Activated T-helper 1 cell treated with anti-CD3 and anti-CD28 coated beads, Interleukin-12 subunit alpha, Interleukin-12 subunit beta, Interleukin-2, Interleukin-4 antibody, amounts not matched to agents 30 ng/mL and 10 ng/mL and 1 ng/mL, durations not matched to agents 14 hours and 24 hours and 36 hours (primary cell): ENCODE measurements around the gene SERPINE1. TPM values are rescaled to one million over a fixed set of nuclear protein-coding genes. Genes with fewer than 3 reads are reported as not detected.
"Not testable (repeated sequence)": the region's sequence is repeated elsewhere in the genome, so short reads cannot be mapped to it uniquely, and the experiment has no call there.

Experiments used
- DNase-seq: peaks from one replicate; pipeline ENCODE4 v3.0.0; 2021; ENCODE audit warnings: low spot score
- H3K27ac Mint-ChIP-seq: one replicate; pipeline ENCODE4 v1.8.0; 2021; ENCODE audit warnings: mild to moderate bottlenecking, mixed read lengths
- H3K27me3 Mint-ChIP-seq: one replicate; pipeline ENCODE4 v1.8.0; 2022; ENCODE audit warnings: mild to moderate bottlenecking, moderate library complexity, mixed read lengths; ENCODE audit not compliant: insufficient read depth
- H3K36me3 Mint-ChIP-seq: one replicate; pipeline ENCODE4 v1.8.0; 2021; ENCODE audit warnings: low read depth, mixed read lengths
- H3K4me1 Mint-ChIP-seq: one replicate; pipeline ENCODE4 v1.8.0; 2021; ENCODE audit warnings: low read depth, mixed read lengths
- H3K4me3 Mint-ChIP-seq: one replicate; pipeline ENCODE4 v1.8.0; 2021; ENCODE audit warnings: mild to moderate bottlenecking, moderate library complexity, mixed read lengths
- H3K9me3 Mint-ChIP-seq: one replicate; pipeline ENCODE4 v1.8.0; 2021; ENCODE audit warnings: mixed read lengths
- intact Hi-C: fragments of 100-400 bp; cut with micrococcal nuclease; formaldehyde crosslinking; loops from one replicate; pipeline ENCODE4 v1.15.1; 2024
- total RNA-seq: library from RNA; stranded (reverse); gene quantifications from 2 replicates; pipeline ENCODE4 v1.2.3, GENCODE V29; 2022

The SERPINE1 gene
- total RNA-seq, 1 donor from 2014 or later, result 0.36 TPM

- Mint-ChIP-seq H3K9me3 (no peaks in the 10 kb centered on the region), H3K4me1 (peaks cover 7% of the 10 kb centered on the region), H3K36me3 (peaks cover 25% of the 10 kb centered on the region), H3K27me3 (no peaks in the 10 kb centered on the region), H3K27ac (no peak overlapping the region), H3K4me3 (no peak overlapping the region)
- no peak for DNase-seq
- intact Hi-C loops, result loop anchor here (1.0 kb wide), 1 partner anchor 98 kb away; no protein-coding TSS in a partner anchor
Measured at GRCh38 chr7:101094376-101094775, 32.5 kb upstream of the SERPINE1 start.

GRCh38 chr7:101094791-101095375 lies 32.0 kb upstream of the SERPINE1 start:
- DNase-seq, result no peak
- H3K27me3 Mint-ChIP-seq, result no peaks in the 10 kb centered on the region

GRCh38 chr7:101096331-101096956 lies 30.5 kb upstream of the SERPINE1 start:
- Mint-ChIP-seq H3K9me3 (no peaks in the 10 kb centered on the region), H3K36me3 (peaks cover 15% of the 10 kb centered on the region), H3K4me3 (no peak overlapping the region), H3K4me1 (peaks cover 6% of the 10 kb centered on the region), H3K27me3 (peaks cover 14% of the 10 kb centered on the region), H3K27ac (no peak overlapping the region)
- DNase-seq, result no peak
- intact Hi-C loops, result no loop called here

More at GRCh38 chr7:101094791-101095375, 32.0 kb upstream of the SERPINE1 start:
- no peak overlapping the region for H3K4me3 Mint-ChIP-seq
- peaks cover 4% of the 10 kb centered on the region for H3K4me1 Mint-ChIP-seq
- H3K9me3 Mint-ChIP-seq, result no peaks in the 10 kb centered on the region
- no peak overlapping the region for H3K27ac Mint-ChIP-seq
- peaks cover 23% of the 10 kb centered on the region for H3K36me3 Mint-ChIP-seq
- intact Hi-C loops, result loop anchor here (1.0 kb wide), 1 partner anchor 97 kb away; no protein-coding TSS in a partner anchor

GRCh38 chr7:101096957-101097347 lies 30.0 kb upstream of the SERPINE1 start:
- DNase-seq, result no peak
- intact Hi-C loops, result no loop called here
- Mint-ChIP-seq H3K27me3 (peaks cover 15% of the 10 kb centered on the region), H3K4me3 (no peak overlapping the region), H3K9me3 (no peaks in the 10 kb centered on the region), H3K27ac (no peak overlapping the region), H3K36me3 (peaks cover 12% of the 10 kb centered on the region), H3K4me1 (peaks cover 6% of the 10 kb centered on the region)

GRCh38 chr7:101097561-101097960 lies 29.3 kb upstream of the SERPINE1 start:
- H3K27me3 Mint-ChIP-seq, result peaks cover 15% of the 10 kb centered on the region

GRCh38 chr7:101099969-101100781 lies 26.7 kb upstream of the SERPINE1 start:
- intact Hi-C loops, result no loop called here
- H3K4me3 Mint-ChIP-seq, result peak overlapping the region; percentile 39
- H3K27ac Mint-ChIP-seq, result no peak overlapping the region
- H3K9me3 Mint-ChIP-seq, result no peaks in the 10 kb centered on the region
- H3K27me3 Mint-ChIP-seq, result peaks cover 17% of the 10 kb centered on the region
- peaks cover 4% of the 10 kb centered on the region for H3K36me3 Mint-ChIP-seq
- no peak for DNase-seq
- peaks cover 6% of the 10 kb centered on the region for H3K4me1 Mint-ChIP-seq

More at GRCh38 chr7:101097561-101097960, 29.3 kb upstream of the SERPINE1 start:
- DNase-seq, result no peak
- Mint-ChIP-seq H3K27ac (no peak overlapping the region), H3K9me3 (no peaks in the 10 kb centered on the region), H3K4me3 (no peak overlapping the region), H3K36me3 (peaks cover 12% of the 10 kb centered on the region), H3K4me1 (peaks cover 6% of the 10 kb centered on the region)
- intact Hi-C loops, result no loop called here

- intact Hi-C loops, result no loop called here
- H3K27me3 Mint-ChIP-seq, result peaks cover 17% of the 10 kb centered on the region
- DNase-seq, result no peak
- H3K4me1 Mint-ChIP-seq, result peaks cover 6% of the 10 kb centered on the region
- no peak overlapping the region for H3K27ac Mint-ChIP-seq
- H3K36me3 Mint-ChIP-seq, result peaks cover 2% of the 10 kb centered on the region
- no peaks in the 10 kb centered on the region for H3K9me3 Mint-ChIP-seq
- H3K4me3 Mint-ChIP-seq, result no peak overlapping the region
Measured at GRCh38 chr7:101100858-101101847, 25.8 kb upstream of the SERPINE1 start.

GRCh38 chr7:101102026-101102425 lies 24.9 kb upstream of the SERPINE1 start:
- Mint-ChIP-seq H3K27ac (no peak overlapping the region), H3K36me3 (peaks cover 2% of the 10 kb centered on the region)
- intact Hi-C loops, result no loop called here

GRCh38 chr7:101103701-101104100 lies 23.2 kb upstream of the SERPINE1 start:
- H3K36me3 Mint-ChIP-seq, H3K9me3 Mint-ChIP-seq, DNase-seq, H3K4me1 Mint-ChIP-seq, intact Hi-C loops, H3K4me3 Mint-ChIP-seq, H3K27ac Mint-ChIP-seq: not testable (repeated sequence)
- H3K27me3 Mint-ChIP-seq, result peaks cover 19% of the 10 kb centered on the region

More at GRCh38 chr7:101102026-101102425, 24.9 kb upstream of the SERPINE1 start:
- Mint-ChIP-seq H3K4me3 (no peak overlapping the region), H3K4me1 (peaks cover 6% of the 10 kb centered on the region), H3K9me3 (no peaks in the 10 kb centered on the region), H3K27me3 (peaks cover 17% of the 10 kb centered on the region)
- no peak for DNase-seq

- no peaks in the 10 kb centered on the region for H3K9me3 Mint-ChIP-seq
- H3K27ac Mint-ChIP-seq, result no peak overlapping the region
- H3K27me3 Mint-ChIP-seq, result peaks cover 19% of the 10 kb centered on the region
- H3K4me3 Mint-ChIP-seq, result no peak overlapping the region
- DNase-seq, result no peak
- H3K36me3 Mint-ChIP-seq, result peaks cover 1% of the 10 kb centered on the region
- intact Hi-C loops, result no loop called here
- peaks cover 6% of the 10 kb centered on the region for H3K4me1 Mint-ChIP-seq
Measured at GRCh38 chr7:101104193-101104713, 22.7 kb upstream of the SERPINE1 start.

GRCh38 chr7:101104799-101105198 lies 22.1 kb upstream of the SERPINE1 start:
- no peak for DNase-seq
- Mint-ChIP-seq H3K36me3 (peaks cover 1% of the 10 kb centered on the region), H3K4me3 (no peak overlapping the region), H3K27ac (no peak overlapping the region), H3K9me3 (no peaks in the 10 kb centered on the region), H3K4me1 (peaks cover 4% of the 10 kb centered on the region), H3K27me3 (peaks cover 19% of the 10 kb centered on the region)
- intact Hi-C loops, result no loop called here

- H3K27me3 Mint-ChIP-seq, result peaks cover 17% of the 10 kb centered on the region
- H3K4me3 Mint-ChIP-seq, intact Hi-C loops, DNase-seq, H3K9me3 Mint-ChIP-seq, H3K27ac Mint-ChIP-seq, H3K36me3 Mint-ChIP-seq, H3K4me1 Mint-ChIP-seq: not testable (repeated sequence)
Measured at GRCh38 chr7:101105248-101105647, 21.7 kb upstream of the SERPINE1 start.
